Measurements from ENCODE around the gene NPTN. TPM values are rescaled to one million over a fixed set of nuclear protein-coding genes. Genes with fewer than 3 reads are reported as not detected.

Gene NPTN
- total RNA-seq, 1 experiment from 2014 or later, result 90.9 TPM

DNA sequence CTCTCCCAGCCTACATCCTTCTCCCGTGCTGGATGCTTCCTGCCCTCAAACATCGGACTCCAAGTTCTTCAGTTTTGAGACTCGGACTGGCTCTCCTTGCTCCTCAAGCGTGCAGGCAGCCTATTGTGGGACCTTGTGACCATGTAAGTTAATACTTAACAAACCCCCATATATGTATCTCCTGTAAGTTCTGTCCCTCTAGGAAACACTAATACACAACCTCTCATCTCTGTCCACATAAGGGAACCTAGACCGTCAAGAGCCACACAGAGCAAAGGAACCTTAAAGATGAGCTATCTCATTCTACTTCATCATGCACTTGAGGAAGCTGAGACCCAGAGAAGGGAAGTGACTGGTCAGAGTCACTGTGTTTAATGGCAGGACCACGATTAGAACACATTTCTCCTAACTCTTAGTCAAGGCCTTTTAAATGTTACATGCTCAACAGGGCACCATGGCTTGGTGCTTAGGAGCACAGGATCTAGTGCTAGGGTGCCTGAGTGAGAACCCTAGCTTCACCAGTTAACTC lies 50.3 kb downstream of the NPTN start:
- TF ChIP-seq ZBTB33 (IDR thresholded peaks at IDR 0.05; ENCODE audit: extremely low read depth, insufficient replicate concordance, low read length) (no peak), CBX3 (IDR thresholded peaks at IDR 0.05; ENCODE audit: low read depth) (no peak), ZFX (IDR thresholded peaks at IDR 0.05) (no peak), CEBPB (IDR thresholded peaks at IDR 0.05; ENCODE audit: low read depth) (no peak), SP1 (IDR thresholded peaks at IDR 0.05; ENCODE audit: low read depth) (no peak), JUND (IDR thresholded peaks at IDR 0.05) (no peak)
- H3K4me3 ChIP-seq (replicated peaks in 1 of 2; ENCODE audit: low read depth in 1 of 2, low read length in 2 of 2), result no peak overlapping the region
- no peak overlapping the region for H3K9ac ChIP-seq (ENCODE audit: low read length)
- H3K27me3 ChIP-seq (ENCODE audit: insufficient read depth, low read length), result no peaks in the 10 kb centered on the region
- ChIA-PET POLR2A (no interaction called here), CTCF (interaction anchor here (0.8 kb wide), 1 partner anchor 22 kb away, joined by 3 read pairs; no protein-coding TSS in a partner anchor), RAD21 (ENCODE audit: low non-redundant PET in 1 of 2, low total read pairs in 2 of 2, uncharacterized antibody in 2 of 2, unreplicated experiment in 2 of 2) (no interaction called here)
- H3K4me1 ChIP-seq (ENCODE audit: control insufficient read depth in 1 of 2, insufficient read depth in 2 of 2, low read length in 2 of 2), result no peaks in the 10 kb centered on the region
- peaks cover 14 to 21% of the 10 kb centered on the region in 2 experiments; a peak in 3 of 4 replicates for H3K36me3 ChIP-seq (ENCODE audit: control insufficient read depth in 1 of 2, insufficient read depth in 2 of 2, low read length in 2 of 2)
- H3K79me2 ChIP-seq (ENCODE audit: insufficient read depth, low read length), result no peaks in the 10 kb centered on the region
- H3K4me2 ChIP-seq (ENCODE audit: low read length), result no peak overlapping the region
- DNase-seq (ENCODE audit: low read depth, low spot score) (no peak), ATAC-seq (no peak)
- H4K20me1 ChIP-seq (ENCODE audit: insufficient read depth), result no peaks in the 10 kb centered on the region
- no peaks in the 10 kb centered on the region for H3K9me2 ChIP-seq (ENCODE audit: insufficient read depth)
- no peak overlapping the region for H2AFZ ChIP-seq (ENCODE audit: low read depth, low read length, poor library complexity, severe bottlenecking)
- intact Hi-C loops (cut with micrococcal nuclease), result no loop called here
- H3K9me3 ChIP-seq (ENCODE audit: control insufficient read depth in 1 of 2, insufficient read depth in 1 of 2, low read depth in 1 of 2, low read length in 2 of 2), result no peaks in the 10 kb centered on the region
- no TSS peak for BruUV-seq (replicated peaks)
- no peak overlapping the region for H3K27ac ChIP-seq (ENCODE audit: low read depth, low read length)

DNA sequence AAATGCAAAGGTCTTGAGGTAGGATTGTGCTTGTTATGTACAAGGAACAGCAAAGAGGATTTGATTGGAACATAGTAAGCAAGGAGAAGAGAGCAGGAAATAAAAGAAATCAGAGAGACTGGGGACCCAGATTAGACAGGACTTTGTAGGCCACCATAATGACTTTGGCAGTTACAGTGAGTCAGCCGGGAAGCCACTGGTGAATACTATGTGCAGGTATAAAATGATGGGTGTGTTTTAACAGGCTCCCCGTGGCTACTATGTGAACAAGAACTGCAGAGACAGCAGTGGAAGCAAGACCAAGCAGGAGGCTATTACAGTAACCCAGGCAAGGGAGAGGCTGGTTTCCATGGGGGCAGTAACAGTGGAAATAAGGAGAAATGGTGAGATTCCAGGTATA lies 55.2 kb downstream of the NPTN start:
- H3K9ac ChIP-seq (ENCODE audit: low read length), result no peak overlapping the region
- H3K9me2 ChIP-seq (ENCODE audit: insufficient read depth), result no peaks in the 10 kb centered on the region
- RAD21 ChIA-PET (ENCODE audit: low non-redundant PET in 1 of 2, low total read pairs in 2 of 2, uncharacterized antibody in 2 of 2, unreplicated experiment in 2 of 2), result no interaction called here
- no peak for DNase-seq (ENCODE audit: low read depth, low spot score)
- intact Hi-C loops (cut with micrococcal nuclease), result no loop called here
- H3K27ac ChIP-seq (ENCODE audit: low read depth, low read length), result no peak overlapping the region
- peaks cover 10 to 14% of the 10 kb centered on the region in 2 experiments; a peak in 2 of 4 replicates for H3K36me3 ChIP-seq (ENCODE audit: control insufficient read depth in 1 of 2, insufficient read depth in 2 of 2, low read length in 2 of 2)
- H3K27me3 ChIP-seq (ENCODE audit: insufficient read depth, low read length), result no peaks in the 10 kb centered on the region
- H3K4me1 ChIP-seq (ENCODE audit: control insufficient read depth in 1 of 2, insufficient read depth in 2 of 2, low read length in 2 of 2), result no peaks in the 10 kb centered on the region
- POLR2A ChIA-PET, result no interaction called here
- H3K9me3 ChIP-seq (ENCODE audit: control insufficient read depth in 1 of 2, insufficient read depth in 1 of 2, low read depth in 1 of 2, low read length in 2 of 2), result no peaks in the 10 kb centered on the region
- no peak overlapping the region for H3K4me3 ChIP-seq (replicated peaks in 1 of 2; ENCODE audit: low read depth in 1 of 2, low read length in 2 of 2)
- TF ChIP-seq JUND (IDR thresholded peaks at IDR 0.05) (no peak), SP1 (IDR thresholded peaks at IDR 0.05; ENCODE audit: low read depth) (no peak), ZFX (IDR thresholded peaks at IDR 0.05) (no peak), CEBPB (IDR thresholded peaks at IDR 0.05; ENCODE audit: low read depth) (no peak), TCF7L2 (IDR thresholded peaks at IDR 0.05; ENCODE audit: borderline replicate concordance, extremely low read depth, insufficient read depth, insufficient read length) (no peak), RAD21 (IDR thresholded peaks at IDR 0.05; ENCODE audit: low read depth) (no peak), SRF (IDR thresholded peaks at IDR 0.05; ENCODE audit: low read depth) (no peak), YY1 (IDR thresholded peaks at IDR 0.05; ENCODE audit: extremely low read depth, insufficient replicate concordance, low read depth, low read length) (no peak)
- TF ChIP-seq, protein P1, sequence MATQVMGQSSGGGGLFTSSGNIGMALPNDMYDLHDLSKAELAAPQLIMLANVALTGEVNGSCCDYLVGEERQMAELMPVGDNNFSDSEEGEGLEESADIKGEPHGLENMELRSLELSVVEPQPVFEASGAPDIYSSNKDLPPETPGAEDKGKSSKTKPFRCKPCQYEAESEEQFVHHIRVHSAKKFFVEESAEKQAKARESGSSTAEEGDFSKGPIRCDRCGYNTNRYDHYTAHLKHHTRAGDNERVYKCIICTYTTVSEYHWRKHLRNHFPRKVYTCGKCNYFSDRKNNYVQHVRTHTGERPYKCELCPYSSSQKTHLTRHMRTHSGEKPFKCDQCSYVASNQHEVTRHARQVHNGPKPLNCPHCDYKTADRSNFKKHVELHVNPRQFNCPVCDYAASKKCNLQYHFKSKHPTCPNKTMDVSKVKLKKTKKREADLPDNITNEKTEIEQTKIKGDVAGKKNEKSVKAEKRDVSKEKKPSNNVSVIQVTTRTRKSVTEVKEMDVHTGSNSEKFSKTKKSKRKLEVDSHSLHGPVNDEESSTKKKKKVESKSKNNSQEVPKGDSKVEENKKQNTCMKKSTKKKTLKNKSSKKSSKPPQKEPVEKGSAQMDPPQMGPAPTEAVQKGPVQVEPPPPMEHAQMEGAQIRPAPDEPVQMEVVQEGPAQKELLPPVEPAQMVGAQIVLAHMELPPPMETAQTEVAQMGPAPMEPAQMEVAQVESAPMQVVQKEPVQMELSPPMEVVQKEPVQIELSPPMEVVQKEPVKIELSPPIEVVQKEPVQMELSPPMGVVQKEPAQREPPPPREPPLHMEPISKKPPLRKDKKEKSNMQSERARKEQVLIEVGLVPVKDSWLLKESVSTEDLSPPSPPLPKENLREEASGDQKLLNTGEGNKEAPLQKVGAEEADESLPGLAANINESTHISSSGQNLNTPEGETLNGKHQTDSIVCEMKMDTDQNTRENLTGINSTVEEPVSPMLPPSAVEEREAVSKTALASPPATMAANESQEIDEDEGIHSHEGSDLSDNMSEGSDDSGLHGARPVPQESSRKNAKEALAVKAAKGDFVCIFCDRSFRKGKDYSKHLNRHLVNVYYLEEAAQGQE (IDR thresholded peaks at IDR 0.05; ENCODE audit: low read depth), result no peak
- H2AFZ ChIP-seq (ENCODE audit: low read depth, low read length, poor library complexity, severe bottlenecking), result no peak overlapping the region
- CTCF ChIA-PET, result no interaction called here
- H3K4me2 ChIP-seq (ENCODE audit: low read length), result no peak overlapping the region
- ATAC-seq, result no peak
- H4K20me1 ChIP-seq (ENCODE audit: insufficient read depth), result no peaks in the 10 kb centered on the region
- no TSS peak for BruUV-seq (replicated peaks)
- no peaks in the 10 kb centered on the region for H3K79me2 ChIP-seq (ENCODE audit: insufficient read depth, low read length)

All from HCT116 (cell line).